K562 (cell line): ENCODE data around the gene SLC16A5. TPM values are rescaled to one million over a fixed set of nuclear protein-coding genes. Genes with fewer than 3 reads are reported as not detected.

Source experiments
- ARID1B ChIP-seq: fragments of 450-650 bp; IDR thresholded peaks from 2 replicates; pipeline ENCODE4 v1.6.1; 2016; ENCODE audit warnings: antibody characterized with exemption, mild to moderate bottlenecking, inconsistent platforms
- CHCHD3 ChIP-seq: fragments of 250-450 bp; sonication (Bioruptor Pico); IDR thresholded peaks from 2 replicates; pipeline ENCODE4 v2.1.2; 2022; ENCODE audit warnings: mild to moderate bottlenecking
- MCM2 ChIP-seq: fragments of 450-650 bp; IDR thresholded peaks from 2 replicates; pipeline ENCODE4 v1.6.1; 2017; ENCODE audit warnings: low read depth, mild to moderate bottlenecking
- NR4A1 ChIP-seq, 2 experiments: fragments of 250-450 bp in 1 of 2; fragments of 450-650 bp in 1 of 2; sonication (Bioruptor Pico) in 1 of 2; IDR thresholded peaks; 2 replicates each; pipeline versions ENCODE4 v1.4.0 to v1.6.1; 2016 to 2020; ENCODE audit warnings: mild to moderate bottlenecking in 2 of 2, missing compliant biosample characterization in 1 of 2, missing genetic modification characterization in 1 of 2, moderate library complexity in 1 of 2
- RBM34 ChIP-seq: fragments of 200-400 bp; formaldehyde crosslinking; IDR thresholded peaks from 2 replicates; pipeline ENCODE4 v1.6.1; 2018; ENCODE audit warnings: low read length, borderline replicate concordance; ENCODE audit not compliant: insufficient read depth
- TFAM ChIP-seq: fragments of 250-450 bp; sonication (Bioruptor Pico); conservative IDR thresholded peaks from 2 replicates; pipeline ENCODE4 v1.5.0; 2021; ENCODE audit warnings: mild to moderate bottlenecking, moderate library complexity
- U2AF1 ChIP-seq: fragments of 200-400 bp; formaldehyde crosslinking; optimal IDR thresholded peaks from 2 replicates; pipeline ENCODE3; 2017; ENCODE audit warnings: mild to moderate bottlenecking, low read depth, low read length, moderate library complexity
- polyA plus RNA-seq, 8 experiments: library from polyadenylated mRNA; depleted of rRNA in 4 of 8; stranded (reverse) in 5 of 8; unstranded in 3 of 8; fragments of >200 nt; fragmentation: Nextera tagmentation in 2 of 8; fragmentation: Illumina TruSeq in 1 of 8; extraction: Ambion mirVana in 2 of 8; extraction: Trizol in 1 of 8; gene quantifications; 2 replicates each; pipeline versions ENCODE4 v1.2.1 to v1.2.3, GENCODE V29; 2011 to 2014; ENCODE audit warnings: inconsistent platforms in 1 of 8, missing spikeins in 1 of 8
- total RNA-seq, 7 experiments: library from RNA; depleted of rRNA in 6 of 7; stranded (reverse); fragments of >200 nt in 6 of 7; fragmentation: Illumina TruSeq in 2 of 7; extraction: Trizol in 2 of 7; gene quantifications; 2 replicates each; pipeline versions ENCODE4 v1.2.1 to v1.2.3, GENCODE V29; 2011 to 2021; ENCODE audit warnings: low replicate concordance in 1 of 7
- TF ChIP-seq, protein P1 (sequence below), 2 experiments: fragments of 450-650 bp in 1 of 2; sonication (generic) in 1 of 2; formaldehyde crosslinking in 1 of 2; IDR thresholded peaks; 2 replicates each; pipeline versions ENCODE4 v1.7.1 to v1.9.0; 2016 to 2022; ENCODE audit warnings: inconsistent platforms in 1 of 2, mild to moderate bottlenecking in 1 of 2, missing genetic modification reagents in 1 of 2
- TF ChIP-seq, protein P2 (sequence below): sonication (generic); formaldehyde crosslinking; IDR thresholded peaks from 2 replicates; pipeline ENCODE4 v1.8.0; 2022; ENCODE audit warnings: missing genetic modification reagents, mild to moderate bottlenecking, borderline replicate concordance
- TF ChIP-seq, protein P3 (sequence below): sonication (generic); formaldehyde crosslinking; IDR thresholded peaks from 2 replicates; pipeline ENCODE4 v1.8.0; 2022; ENCODE audit warnings: mild to moderate bottlenecking, missing genetic modification reagents, borderline replicate concordance

The SLC16A5 gene
- total and polyA plus RNA-seq, 9 of the 15 experiments (the other 6 are each of a cell fraction or from before 2014, with no cell fraction given), result 0.06 to 2.6 (median 0.91) TPM

GRCh38 chr17:75046407-75047289 is 41.1 kb upstream of the SLC16A5 start, which contains the start of the genes ATP5PD and KCTD2 (continued):
- TF ChIP-seq, protein P1, sequence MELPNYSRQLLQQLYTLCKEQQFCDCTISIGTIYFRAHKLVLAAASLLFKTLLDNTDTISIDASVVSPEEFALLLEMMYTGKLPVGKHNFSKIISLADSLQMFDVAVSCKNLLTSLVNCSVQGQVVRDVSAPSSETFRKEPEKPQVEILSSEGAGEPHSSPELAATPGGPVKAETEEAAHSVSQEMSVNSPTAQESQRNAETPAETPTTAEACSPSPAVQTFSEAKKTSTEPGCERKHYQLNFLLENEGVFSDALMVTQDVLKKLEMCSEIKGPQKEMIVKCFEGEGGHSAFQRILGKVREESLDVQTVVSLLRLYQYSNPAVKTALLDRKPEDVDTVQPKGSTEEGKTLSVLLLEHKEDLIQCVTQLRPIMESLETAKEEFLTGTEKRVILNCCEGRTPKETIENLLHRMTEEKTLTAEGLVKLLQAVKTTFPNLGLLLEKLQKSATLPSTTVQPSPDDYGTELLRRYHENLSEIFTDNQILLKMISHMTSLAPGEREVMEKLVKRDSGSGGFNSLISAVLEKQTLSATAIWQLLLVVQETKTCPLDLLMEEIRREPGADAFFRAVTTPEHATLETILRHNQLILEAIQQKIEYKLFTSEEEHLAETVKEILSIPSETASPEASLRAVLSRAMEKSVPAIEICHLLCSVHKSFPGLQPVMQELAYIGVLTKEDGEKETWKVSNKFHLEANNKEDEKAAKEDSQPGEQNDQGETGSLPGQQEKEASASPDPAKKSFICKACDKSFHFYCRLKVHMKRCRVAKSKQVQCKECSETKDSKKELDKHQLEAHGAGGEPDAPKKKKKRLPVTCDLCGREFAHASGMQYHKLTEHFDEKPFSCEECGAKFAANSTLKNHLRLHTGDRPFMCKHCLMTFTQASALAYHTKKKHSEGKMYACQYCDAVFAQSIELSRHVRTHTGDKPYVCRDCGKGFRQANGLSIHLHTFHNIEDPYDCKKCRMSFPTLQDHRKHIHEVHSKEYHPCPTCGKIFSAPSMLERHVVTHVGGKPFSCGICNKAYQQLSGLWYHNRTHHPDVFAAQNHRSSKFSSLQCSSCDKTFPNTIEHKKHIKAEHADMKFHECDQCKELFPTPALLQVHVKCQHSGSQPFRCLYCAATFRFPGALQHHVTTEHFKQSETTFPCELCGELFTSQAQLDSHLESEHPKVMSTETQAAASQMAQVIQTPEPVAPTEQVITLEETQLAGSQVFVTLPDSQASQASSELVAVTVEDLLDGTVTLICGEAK (IDR thresholded peaks at IDR 0.05), result peak; percentile 98
- TF ChIP-seq, protein P1 (CRISPR knock-in tag; IDR thresholded peaks at IDR 0.05), result no peak
- TF ChIP-seq ARID1B (no peak), CHCHD3 (CRISPR knock-in tag) (no peak), TFAM (no peak), MCM2 (no peak), U2AF1 (no peak), RBM34 (no peak), NR4A1 (CRISPR knock-in tag; IDR thresholded peaks at IDR 0.05) (no peak), NR4A1 (tag; IDR thresholded peaks at IDR 0.05) (no peak)
- TF ChIP-seq, protein P2, sequence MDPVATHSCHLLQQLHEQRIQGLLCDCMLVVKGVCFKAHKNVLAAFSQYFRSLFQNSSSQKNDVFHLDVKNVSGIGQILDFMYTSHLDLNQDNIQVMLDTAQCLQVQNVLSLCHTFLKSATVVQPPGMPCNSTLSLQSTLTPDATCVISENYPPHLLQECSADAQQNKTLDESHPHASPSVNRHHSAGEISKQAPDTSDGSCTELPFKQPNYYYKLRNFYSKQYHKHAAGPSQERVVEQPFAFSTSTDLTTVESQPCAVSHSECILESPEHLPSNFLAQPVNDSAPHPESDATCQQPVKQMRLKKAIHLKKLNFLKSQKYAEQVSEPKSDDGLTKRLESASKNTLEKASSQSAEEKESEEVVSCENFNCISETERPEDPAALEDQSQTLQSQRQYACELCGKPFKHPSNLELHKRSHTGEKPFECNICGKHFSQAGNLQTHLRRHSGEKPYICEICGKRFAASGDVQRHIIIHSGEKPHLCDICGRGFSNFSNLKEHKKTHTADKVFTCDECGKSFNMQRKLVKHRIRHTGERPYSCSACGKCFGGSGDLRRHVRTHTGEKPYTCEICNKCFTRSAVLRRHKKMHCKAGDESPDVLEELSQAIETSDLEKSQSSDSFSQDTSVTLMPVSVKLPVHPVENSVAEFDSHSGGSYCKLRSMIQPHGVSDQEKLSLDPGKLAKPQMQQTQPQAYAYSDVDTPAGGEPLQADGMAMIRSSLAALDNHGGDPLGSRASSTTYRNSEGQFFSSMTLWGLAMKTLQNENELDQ (CRISPR knock-in tag), result peak; percentile 83; the same call in 1 of the 2 replicates
- TF ChIP-seq, protein P3, sequence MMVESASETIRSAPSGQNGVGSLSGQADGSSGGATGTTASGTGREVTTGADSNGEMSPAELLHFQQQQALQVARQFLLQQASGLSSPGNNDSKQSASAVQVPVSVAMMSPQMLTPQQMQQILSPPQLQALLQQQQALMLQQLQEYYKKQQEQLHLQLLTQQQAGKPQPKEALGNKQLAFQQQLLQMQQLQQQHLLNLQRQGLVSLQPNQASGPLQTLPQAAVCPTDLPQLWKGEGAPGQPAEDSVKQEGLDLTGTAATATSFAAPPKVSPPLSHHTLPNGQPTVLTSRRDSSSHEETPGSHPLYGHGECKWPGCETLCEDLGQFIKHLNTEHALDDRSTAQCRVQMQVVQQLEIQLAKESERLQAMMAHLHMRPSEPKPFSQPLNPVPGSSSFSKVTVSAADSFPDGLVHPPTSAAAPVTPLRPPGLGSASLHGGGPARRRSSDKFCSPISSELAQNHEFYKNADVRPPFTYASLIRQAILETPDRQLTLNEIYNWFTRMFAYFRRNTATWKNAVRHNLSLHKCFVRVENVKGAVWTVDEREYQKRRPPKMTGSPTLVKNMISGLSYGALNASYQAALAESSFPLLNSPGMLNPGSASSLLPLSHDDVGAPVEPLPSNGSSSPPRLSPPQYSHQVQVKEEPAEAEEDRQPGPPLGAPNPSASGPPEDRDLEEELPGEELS, result peak; percentile 89; the same call in 1 of the 2 replicates
